HG02642 (cell line): ENCODE data around the gene SLC12A6.

Source experiments
- ATAC-seq: cut with Tn5 transposase; IDR thresholded peaks from one replicate; pipeline ENCODE4 v1.9.1; 2021; ENCODE audit warnings: mild to moderate bottlenecking; ENCODE audit not compliant: unreplicated experiment, poor library complexity

Gene SLC12A6

GRCh38 chr15:34271493-34271892, 66.1 kb downstream of the SLC12A6 start:
- ATAC-seq = no peak

GRCh38 chr15:34266751-34267150, 70.8 kb downstream of the SLC12A6 start:
- ATAC-seq = no peak

- no peak for ATAC-seq
These were observed 73.5 kb downstream of the SLC12A6 start for GRCh38 chr15:34264076-34264475.

- ATAC-seq = no peak
These were observed 75.2 kb downstream of the SLC12A6 start for GRCh38 chr15:34262362-34262761.

GRCh38 chr15:34259566-34259965, 78.0 kb downstream of the SLC12A6 start:
- no peak for ATAC-seq

- ATAC-seq = no peak
These were observed 79.4 kb downstream of the SLC12A6 start for GRCh38 chr15:34258151-34258550.

- no peak for ATAC-seq
These were observed 85.0 kb downstream of the SLC12A6 start for GRCh38 chr15:34252545-34252944.

- no peak for ATAC-seq
These were observed 89.4 kb downstream of the SLC12A6 start for GRCh38 chr15:34248190-34248589.

GRCh38 chr15:34246276-34246976, 91.2 kb downstream of the SLC12A6 start:
- no peak for ATAC-seq

- ATAC-seq = no peak
These were observed 94.4 kb downstream of the SLC12A6 start for GRCh38 chr15:34243226-34243625.

- ATAC-seq = no peak
These were observed 95.3 kb downstream of the SLC12A6 start for GRCh38 chr15:34242331-34242710.

GRCh38 chr15:34241376-34242330, 95.9 kb downstream of the SLC12A6 start:
- ATAC-seq = no peak

GRCh38 chr15:34240537-34240936, 97.0 kb downstream of the SLC12A6 start:
- no peak for ATAC-seq

GRCh38 chr15:34239151-34239808, 98.3 kb downstream of the SLC12A6 start:
- no peak for ATAC-seq

GRCh38 chr15:34233614-34234013, 104.0 kb downstream of the SLC12A6 start:
- no peak for ATAC-seq

- no peak for ATAC-seq
These were observed 113.5 kb downstream of the SLC12A6 start for GRCh38 chr15:34223904-34224596.

GRCh38 chr15:34217587-34218225, 119.9 kb downstream of the SLC12A6 start:
- no peak for ATAC-seq

- ATAC-seq = no peak
These were observed 120.9 kb downstream of the SLC12A6 start for GRCh38 chr15:34216527-34217270.

- ATAC-seq = no peak
These were observed 123.4 kb downstream of the SLC12A6 start for GRCh38 chr15:34214135-34214534.
